GM21367 (cell line): Measurements from ENCODE around the gene BCHE.

ENCODE experiments used
- ATAC-seq: cut with Tn5 transposase; IDR thresholded peaks from one replicate; pipeline ENCODE4 v1.9.1; 2021; ENCODE audit not compliant: unreplicated experiment

BCHE gene

GRCh38 chr3:165837058-165837525 lies at the start of gene BCHE:
BCHE (minus strand) TSS chr3:165837423; CDS start chr3:165831033, 6,390 bp downstream.
- ATAC-seq = no peak

DNA sequence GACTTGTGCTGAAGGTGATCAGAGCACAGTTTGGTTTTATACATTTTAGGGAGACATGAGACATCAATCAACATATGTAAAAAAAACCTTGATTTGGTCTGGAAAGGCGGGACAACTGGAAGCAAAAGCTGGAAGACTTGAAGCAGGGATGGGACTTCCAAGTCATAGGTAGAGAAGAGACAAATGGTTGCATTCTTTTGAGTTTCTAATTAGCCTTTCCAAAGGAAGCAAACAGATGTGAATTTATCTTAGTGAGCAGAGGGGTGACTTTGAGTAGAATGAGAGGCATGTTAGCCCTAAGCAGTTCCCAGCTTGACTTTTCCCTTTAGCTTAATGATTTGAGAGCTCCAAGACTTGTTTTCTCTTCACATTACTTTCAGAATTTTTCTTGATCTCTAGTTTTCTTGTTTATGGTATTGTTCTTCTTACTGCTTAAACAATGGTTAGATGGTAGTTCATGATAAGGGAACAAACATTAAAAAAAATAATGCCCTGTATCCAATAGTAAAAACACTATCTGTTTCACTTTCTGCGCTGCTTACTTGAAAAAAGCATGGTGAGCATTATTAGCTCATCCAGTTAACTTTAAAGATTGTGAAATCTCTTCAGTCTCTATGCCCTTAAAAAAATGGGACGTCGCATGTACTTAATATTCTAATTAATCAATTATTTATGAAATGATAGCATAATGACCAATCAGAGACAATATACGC lies 48.5 kb upstream of the BCHE start:
- no peak for ATAC-seq

DNA sequence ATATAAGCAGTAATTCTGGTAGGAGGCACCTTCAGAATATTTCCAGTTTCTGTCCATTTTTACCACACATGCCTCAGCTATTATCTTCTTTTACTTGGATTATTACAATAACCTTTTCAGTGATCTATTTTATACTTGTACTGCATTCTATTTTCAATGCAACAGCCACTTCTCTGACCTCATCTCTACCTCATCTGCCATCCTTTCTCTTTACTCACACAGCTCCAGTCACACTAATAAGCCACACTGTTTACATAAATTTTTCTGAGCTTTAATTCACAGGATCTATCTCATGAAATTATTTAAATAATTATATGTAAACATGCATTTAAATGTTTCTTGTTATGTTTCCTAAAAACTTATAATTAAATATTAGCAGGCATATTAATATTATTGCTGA lies 47.3 kb upstream of the BCHE start:
- no peak for ATAC-seq

GRCh38 chr3:165883863-165884478 lies 46.7 kb upstream of the BCHE start:
- ATAC-seq = no peak

DNA sequence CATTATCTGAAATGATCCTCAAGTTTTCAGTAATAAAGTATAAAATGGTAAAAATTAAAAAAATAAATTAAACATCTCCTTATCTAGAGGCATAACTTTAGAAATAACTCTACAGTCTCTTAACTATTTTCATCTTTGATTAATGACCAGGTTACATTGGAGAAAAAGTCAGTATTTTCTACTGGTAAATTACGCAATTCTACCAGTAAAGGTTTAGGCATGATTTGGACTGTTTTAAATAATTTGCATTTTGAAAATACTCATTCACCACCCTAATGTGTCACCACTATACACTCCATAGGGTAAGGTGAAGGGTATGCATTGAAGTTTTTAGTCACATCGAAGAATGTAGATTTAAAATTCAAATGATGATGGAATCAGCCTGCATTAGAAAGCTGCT lies 45.9 kb upstream of the BCHE start:
- no peak for ATAC-seq

- ATAC-seq = no peak
These were observed 38.4 kb upstream of the BCHE start for GRCh38 chr3:165875644-165876043.

DNA sequence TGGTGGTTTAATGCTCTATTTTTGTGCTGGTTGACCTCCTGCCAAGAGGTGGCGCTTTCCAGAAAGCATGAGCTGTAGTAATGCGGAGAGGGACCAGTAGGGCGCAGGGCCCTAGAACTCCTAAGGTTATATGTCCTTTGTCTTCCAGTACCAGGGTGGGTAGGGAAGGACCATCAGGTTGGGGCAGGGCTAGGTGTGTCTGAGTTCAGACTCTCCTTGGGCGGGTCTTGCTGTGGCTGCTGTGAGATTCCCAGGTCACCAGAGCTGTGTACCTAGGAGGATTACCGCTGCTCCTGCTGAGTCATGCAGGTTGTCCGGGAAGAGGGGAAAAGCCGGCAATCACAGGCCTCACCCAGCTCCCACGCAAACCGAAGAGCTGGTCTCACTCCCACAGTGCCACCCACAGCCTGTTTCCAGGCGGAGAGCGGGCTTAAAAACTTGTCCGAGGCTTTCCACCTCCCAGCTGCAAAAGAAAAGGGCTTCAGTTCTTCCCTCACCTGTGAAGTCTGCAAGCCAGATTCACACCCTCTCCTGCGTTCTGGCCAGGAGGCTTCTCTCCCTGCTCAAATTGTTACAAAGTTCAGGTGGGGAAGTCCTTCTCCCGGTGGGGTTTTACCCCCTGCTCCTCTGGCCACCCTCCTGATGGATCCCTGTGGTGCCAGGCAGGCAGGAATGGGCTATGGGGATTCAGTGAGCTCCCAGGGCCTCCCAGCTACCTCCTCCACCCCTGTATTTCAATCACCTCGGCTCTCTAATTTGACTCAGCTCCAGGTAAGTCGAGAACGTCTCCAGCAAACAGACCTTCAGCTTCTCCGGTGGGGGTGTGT lies 37.7 kb upstream of the BCHE start:
- no peak for ATAC-seq

DNA sequence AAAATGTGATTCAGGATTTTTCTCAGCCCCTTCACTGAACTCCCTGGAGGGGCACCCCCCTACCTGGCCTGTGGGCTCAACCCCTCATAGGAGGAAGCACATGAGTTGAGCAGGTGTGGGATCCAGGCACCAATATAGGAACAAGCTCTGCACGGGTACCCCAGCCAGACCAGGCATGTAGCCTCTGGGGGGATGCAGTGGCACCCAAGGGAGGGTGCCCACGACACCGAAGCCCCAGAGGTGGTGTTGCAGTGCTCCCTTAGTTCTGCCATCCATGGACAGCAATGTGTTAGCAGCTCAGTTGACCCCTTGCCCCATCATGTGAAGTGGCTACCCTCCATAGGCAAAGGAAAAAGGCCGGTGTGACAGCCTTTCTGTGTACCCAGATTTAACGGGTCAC lies 30.9 kb upstream of the BCHE start:
- ATAC-seq = no peak

- ATAC-seq = no peak
These were observed 21.8 kb upstream of the BCHE start for GRCh38 chr3:165859061-165859460.

- ATAC-seq = no peak
These were observed 18.4 kb upstream of the BCHE start for GRCh38 chr3:165855581-165855980.

DNA sequence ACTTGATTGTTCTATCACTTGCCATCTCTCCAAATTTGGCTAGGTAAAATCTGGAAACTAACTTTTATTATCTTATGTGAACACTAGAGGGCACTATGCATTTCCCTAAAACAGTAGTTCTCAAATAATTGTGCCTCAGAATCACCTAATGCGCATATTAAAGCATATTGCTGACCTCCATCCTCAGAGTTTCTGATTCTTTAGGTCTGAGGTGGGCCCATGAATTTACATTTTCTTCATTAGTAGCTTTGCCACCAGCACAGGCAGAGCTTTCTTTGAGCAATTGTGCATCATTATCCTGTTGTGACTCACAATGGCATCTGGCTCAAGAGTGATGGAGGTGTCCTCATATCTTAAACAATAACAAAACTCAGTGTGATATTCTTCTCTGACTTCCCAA lies 17.5 kb upstream of the BCHE start:
- no peak for ATAC-seq

DNA sequence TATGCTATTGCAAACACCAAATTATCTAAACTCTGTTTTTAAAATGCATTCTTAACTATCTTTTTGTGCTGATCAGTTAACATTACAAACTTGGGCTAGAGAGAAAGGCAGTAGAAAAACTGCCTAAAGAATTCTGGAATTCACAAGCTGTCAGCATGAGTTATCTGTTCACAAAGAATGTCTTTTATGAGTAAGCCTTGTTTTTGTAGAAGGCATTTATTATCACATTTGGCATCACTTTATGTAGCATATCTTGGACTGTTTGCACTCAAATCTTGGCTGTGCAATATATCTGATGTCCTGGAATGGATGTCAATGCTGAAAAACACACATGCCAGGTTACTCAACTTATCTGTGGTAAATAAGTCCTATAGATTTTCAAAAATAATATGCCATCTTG lies 15.5 kb upstream of the BCHE start:
- ATAC-seq = no peak

- ATAC-seq = no peak
These were observed 15.0 kb upstream of the BCHE start for GRCh38 chr3:165852191-165852590.

GRCh38 chr3:165846056-165846455 lies 8.8 kb upstream of the BCHE start:
- ATAC-seq = no peak

- ATAC-seq = no peak
These were observed 2.3 kb upstream of the BCHE start for GRCh38 chr3:165839296-165840076.

DNA sequence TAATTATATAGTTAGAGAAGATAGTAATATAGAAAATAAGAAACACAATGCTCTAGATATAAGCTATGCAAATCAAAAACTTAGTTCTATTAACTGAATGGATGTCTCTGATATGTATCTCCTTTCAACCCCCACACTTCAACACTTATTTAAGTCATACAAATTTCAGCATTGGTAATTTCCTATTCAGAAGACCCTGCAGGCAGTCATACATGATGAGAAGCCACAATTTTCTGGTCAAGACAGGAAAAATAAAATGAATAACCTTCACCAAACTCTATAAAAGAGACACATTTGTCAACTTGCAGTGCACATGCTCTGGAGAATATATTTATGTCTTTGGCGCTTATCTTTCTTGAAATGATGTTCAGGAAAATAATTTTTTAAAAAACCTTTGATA lies 578 bp upstream of the BCHE start:
- no peak for ATAC-seq

- ATAC-seq = no peak
These were observed 1.8 kb downstream of the BCHE start for GRCh38 chr3:165835431-165835830.

DNA sequence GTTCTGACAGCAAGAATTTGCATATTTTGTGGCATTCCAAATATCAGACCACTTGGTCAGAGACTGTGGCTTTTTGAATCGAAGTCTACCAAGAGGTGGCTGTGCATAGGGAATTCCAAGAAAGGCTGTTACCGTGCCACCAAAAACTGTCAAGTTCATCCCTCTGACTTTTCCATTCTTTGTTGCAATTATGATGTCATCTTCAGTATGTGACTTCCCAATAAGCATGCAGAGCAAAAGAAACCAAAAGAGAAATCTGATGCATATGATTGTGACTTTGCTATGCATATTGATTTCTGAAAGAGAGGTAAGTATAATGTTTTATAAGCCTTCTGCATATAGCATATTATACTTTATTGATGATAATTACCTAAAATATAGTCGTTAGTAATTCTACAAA lies 6.5 kb downstream of the BCHE start:
- no peak for ATAC-seq

GRCh38 chr3:165827883-165828282 lies 9.3 kb downstream of the BCHE start:
- ATAC-seq = no peak

GRCh38 chr3:165827233-165827632 lies 10.0 kb downstream of the BCHE start:
- ATAC-seq = no peak

DNA sequence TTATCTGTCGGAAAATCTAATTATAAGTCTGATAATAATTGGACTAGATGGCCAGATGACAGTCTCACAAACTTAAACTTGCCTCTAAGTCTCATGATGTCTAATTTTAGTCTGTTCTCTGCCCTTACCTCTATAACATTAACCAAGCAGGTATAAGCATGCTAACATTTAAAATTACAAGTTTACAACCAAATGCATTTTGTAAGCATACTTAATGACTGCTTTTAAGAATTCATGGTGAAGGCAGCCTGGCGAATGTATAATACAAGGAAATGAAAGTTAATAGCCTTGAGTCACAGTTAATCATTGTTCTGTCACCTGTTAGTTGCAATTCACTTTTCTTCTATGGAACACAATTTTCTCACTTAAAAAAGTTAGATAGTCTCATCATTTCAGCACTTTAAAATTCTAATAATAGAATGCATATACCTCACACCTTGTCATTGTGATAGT lies 16.5 kb downstream of the BCHE start:
- ATAC-seq = no peak
